Spleen (tissue), 11 donors: ENCODE measurements around the gene TMCC3. TPM values are rescaled to one million over a fixed set of nuclear protein-coding genes. Genes with fewer than 3 reads are reported as not detected.

Experiments used
- DNase-seq: peaks from one replicate; pipeline ENCODE4 v3.0.0-alpha.2; 2020
- H3K27ac ChIP-seq, 8 donors: fragments of 200-600 bp; sonication (generic) in 7 of 8; 1 replicate in 4 of 8; 2 replicates in 4 of 8; pipeline versions ENCODE4 v1.5.0 to v1.8.0; 2016 to 2021; ENCODE audit warnings: inconsistent platforms in 4 of 8, mild to moderate bottlenecking in 4 of 8, moderate library complexity in 1 of 8
- H3K27me3 ChIP-seq, 7 donors: fragments of 200-600 bp; sonication (generic) in 6 of 7; replicated peaks in 1 of 7; 1 replicate in 4 of 7; 2 replicates in 3 of 7; pipeline versions ENCODE4 v1.5.0 to v1.8.0; 2016 to 2021; ENCODE audit warnings: inconsistent platforms in 3 of 7, mild to moderate bottlenecking in 1 of 7
- H3K36me3 ChIP-seq, 6 donors: fragments of 200-600 bp; sonication (generic) in 5 of 6; 1 replicate in 4 of 6; 2 replicates in 2 of 6; pipeline versions ENCODE4 v1.5.0 to v1.8.0; 2016 to 2021; ENCODE audit warnings: inconsistent platforms in 2 of 6
- H3K4me1 ChIP-seq, 6 donors: fragments of 200-600 bp; sonication (generic) in 5 of 6; 1 replicate in 3 of 6; 2 replicates in 3 of 6; pipeline versions ENCODE4 v1.5.0 to v1.8.0; 2016 to 2021; ENCODE audit warnings: inconsistent platforms in 3 of 6
- H3K4me3 ChIP-seq, 8 donors: fragments of 200-600 bp; sonication (generic) in 7 of 8; 1 replicate in 4 of 8; 2 replicates in 4 of 8; pipeline versions ENCODE4 v1.5.0 to v1.8.0; 2016 to 2021; ENCODE audit warnings: inconsistent platforms in 4 of 8, mild to moderate bottlenecking in 4 of 8, moderate library complexity in 2 of 8
- H3K9me3 ChIP-seq, 8 donors: fragments of 200-600 bp; sonication (generic) in 7 of 8; 1 replicate in 4 of 8; 2 replicates in 4 of 8; pipeline versions ENCODE4 v1.5.0 to v1.8.0; 2016 to 2021; ENCODE audit warnings: inconsistent platforms in 4 of 8
- POLR2A ChIP-seq, 3 donors: fragments of 450-650 bp; IDR thresholded peaks; one replicate each; pipeline ENCODE4 v1.5.1; 2017; ENCODE audit warnings: antibody characterized with exemption in 3 of 3, mild to moderate bottlenecking in 1 of 3
- POLR2AphosphoS5 ChIP-seq, 3 donors: sonication (generic); formaldehyde crosslinking; IDR thresholded peaks; one replicate each; pipeline ENCODE4 v1.5.1; 2017; ENCODE audit warnings: antibody characterized with exemption in 3 of 3
- WGBS, 5 donors: extraction: QIAGEN DNeasy Blood & Tissue Kit in 3 of 5; methylation state at CpG; one replicate each; pipeline versions ENCODE4 v1.1.5 to v1.1.7; 2013 to 2018; 5-methylcytosine and 5-hydroxymethylcytosine counted together
- intact Hi-C: fragments of 100-400 bp; cut with DNase I; formaldehyde crosslinking; loops from one replicate; pipeline ENCODE4 v1.15.0; 2023; ENCODE audit warnings: low total_unique reads
- polyA plus RNA-seq, 3 donors: library from polyadenylated mRNA; stranded (reverse); fragments of 200-250 nt; gene quantifications; one replicate each; pipeline ENCODE4 v1.2.1, GENCODE V29; 2013
- total RNA-seq, 7 donors: library from RNA; depleted of rRNA in 3 of 7; stranded (reverse); fragments of >200 nt in 3 of 7; fragmentation: NEBNext Ultra II Directional in 4 of 7; extraction: Animal tissue kit (Norgen Biotek cat#: 25700) in 4 of 7; gene quantifications; one replicate each; pipeline versions ENCODE4 v1.1.0 to v1.2.1, GENCODE V29; 2016 to 2021
- TF ChIP-seq, protein P1 (sequence below), 11 experiments: fragments of 200-600 bp in 7 of 11; fragments of 450-650 bp in 4 of 11; sonication (generic) in 4 of 11; IDR thresholded peaks in 8 of 11; conservative IDR thresholded peaks in 3 of 11; 1 replicate in 7 of 11; 2 replicates in 4 of 11; pipeline versions ENCODE4 v1.4.0 to v1.8.0; 2016 to 2021; ENCODE audit warnings: antibody characterized with exemption in 11 of 11, inconsistent platforms in 4 of 11, mild to moderate bottlenecking in 1 of 11
- donor health status: healthy with polysubstance abuse.
- donor health status: DM: no; HTN: no; CAD: no; lungs with moderate emphysema.
- donor health status: DM: no; HTN: no; CAD: no.
- donor health status: Bipolar disorder and iron deficiency.
- donor health status: healthy.
- donor health status: DM: no; HTN: no; CAD: no.
- donor health status: DM: yes; HTN: yes; CAD: no.

Gene TMCC3
- total and polyA plus RNA-seq, 10 donors, result 2.9 to 41.3 (median 27.7) TPM

DNA sequence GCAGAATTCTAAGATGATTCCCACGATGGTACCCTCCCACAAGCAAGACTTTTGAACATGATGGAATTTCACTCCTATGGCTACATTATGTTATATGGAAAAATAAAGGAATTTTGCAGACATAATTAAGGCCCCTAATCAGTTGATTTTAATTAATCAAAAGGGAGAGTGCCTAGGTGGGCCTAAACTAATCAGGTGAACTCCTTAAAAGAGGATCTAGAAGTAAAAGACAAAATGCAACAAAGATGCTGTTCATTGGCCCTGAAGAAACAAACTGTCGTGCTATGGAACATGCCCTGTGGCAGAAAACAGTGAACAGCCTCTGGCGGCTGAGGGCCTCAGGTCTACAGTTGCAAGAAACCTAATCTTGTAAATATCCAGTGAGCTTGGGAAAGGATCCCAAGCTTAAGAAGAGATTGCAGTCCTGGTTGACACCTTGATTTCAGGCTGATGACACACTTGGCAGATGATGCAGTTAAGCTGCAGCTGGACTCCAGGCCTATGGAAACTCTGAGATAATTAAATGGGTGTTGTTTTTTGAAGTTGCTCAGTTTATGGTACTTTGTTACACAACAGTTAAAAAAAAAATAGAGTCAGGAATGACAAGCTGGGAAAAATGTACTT, 13.8 kb downstream of the TMCC3 start:
- TF ChIP-seq, protein P1, sequence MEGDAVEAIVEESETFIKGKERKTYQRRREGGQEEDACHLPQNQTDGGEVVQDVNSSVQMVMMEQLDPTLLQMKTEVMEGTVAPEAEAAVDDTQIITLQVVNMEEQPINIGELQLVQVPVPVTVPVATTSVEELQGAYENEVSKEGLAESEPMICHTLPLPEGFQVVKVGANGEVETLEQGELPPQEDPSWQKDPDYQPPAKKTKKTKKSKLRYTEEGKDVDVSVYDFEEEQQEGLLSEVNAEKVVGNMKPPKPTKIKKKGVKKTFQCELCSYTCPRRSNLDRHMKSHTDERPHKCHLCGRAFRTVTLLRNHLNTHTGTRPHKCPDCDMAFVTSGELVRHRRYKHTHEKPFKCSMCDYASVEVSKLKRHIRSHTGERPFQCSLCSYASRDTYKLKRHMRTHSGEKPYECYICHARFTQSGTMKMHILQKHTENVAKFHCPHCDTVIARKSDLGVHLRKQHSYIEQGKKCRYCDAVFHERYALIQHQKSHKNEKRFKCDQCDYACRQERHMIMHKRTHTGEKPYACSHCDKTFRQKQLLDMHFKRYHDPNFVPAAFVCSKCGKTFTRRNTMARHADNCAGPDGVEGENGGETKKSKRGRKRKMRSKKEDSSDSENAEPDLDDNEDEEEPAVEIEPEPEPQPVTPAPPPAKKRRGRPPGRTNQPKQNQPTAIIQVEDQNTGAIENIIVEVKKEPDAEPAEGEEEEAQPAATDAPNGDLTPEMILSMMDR (IDR thresholded peaks at IDR 0.05 in 8 of 11, conservative IDR thresholded peaks at IDR 0.05 in 3 of 11), result no peak
- no peak for TF ChIP-seq POLR2A (IDR thresholded peaks at IDR 0.05)
- no peak for TF ChIP-seq POLR2AphosphoS5 (IDR thresholded peaks at IDR 0.05)
- Histone ChIP-seq H3K9me3 (no peaks in the 10 kb centered on the region), H3K27me3 (no peaks in the 10 kb centered on the region), H3K36me3 (no peaks in the 10 kb centered on the region), H3K4me1 (peaks cover 0 to 36% (median 6%) of the 10 kb centered on the region in 6 donors), H3K27ac (no peak overlapping the region), H3K4me3 (no peak overlapping the region)
- 78 to 89% (median 82%) methylated on average over 3 of the region's 3 CpGs for WGBS, 5 donors
- intact Hi-C loops, result no loop called here
- DNase-seq, result no peak

DNA sequence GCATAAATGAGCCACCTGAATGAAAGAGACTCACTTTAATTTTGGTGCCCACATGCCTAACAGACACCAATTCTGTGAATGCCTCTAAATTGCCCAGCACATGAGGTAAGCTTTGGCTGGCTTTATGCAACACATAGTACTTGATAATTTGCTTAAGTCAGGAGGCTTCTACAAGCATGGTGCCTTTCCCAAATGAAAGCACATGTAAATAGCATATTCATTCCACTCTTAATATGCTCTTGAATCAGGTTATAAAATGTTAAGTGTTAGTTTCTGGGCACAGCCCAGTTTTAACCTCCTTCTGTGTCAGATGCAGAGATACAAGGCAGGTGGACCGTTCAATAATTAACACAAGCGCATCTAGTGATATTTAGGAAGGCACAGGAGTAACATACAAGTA, 15.6 kb downstream of the TMCC3 start:
- H3K27me3 ChIP-seq, result no peaks in the 10 kb centered on the region
- TF ChIP-seq, protein P1 (IDR thresholded peaks at IDR 0.05 in 8 of 11, conservative IDR thresholded peaks at IDR 0.05 in 3 of 11), result no peak
- TF ChIP-seq POLR2A (IDR thresholded peaks at IDR 0.05), result no peak
- no peak for TF ChIP-seq POLR2AphosphoS5 (IDR thresholded peaks at IDR 0.05)
- 88 to 92% (median 92%) methylated on average over 2 of the region's 2 CpGs for WGBS, 5 donors
- H3K36me3 ChIP-seq, result no peaks in the 10 kb centered on the region
- intact Hi-C loops, result no loop called here
- no peaks in the 10 kb centered on the region for H3K9me3 ChIP-seq
- peaks cover 0 to 26% (median 5%) of the 10 kb centered on the region in 6 donors for H3K4me1 ChIP-seq
- H3K4me3 ChIP-seq, result no peak overlapping the region
- DNase-seq, result no peak
- no peak overlapping the region for H3K27ac ChIP-seq

DNA sequence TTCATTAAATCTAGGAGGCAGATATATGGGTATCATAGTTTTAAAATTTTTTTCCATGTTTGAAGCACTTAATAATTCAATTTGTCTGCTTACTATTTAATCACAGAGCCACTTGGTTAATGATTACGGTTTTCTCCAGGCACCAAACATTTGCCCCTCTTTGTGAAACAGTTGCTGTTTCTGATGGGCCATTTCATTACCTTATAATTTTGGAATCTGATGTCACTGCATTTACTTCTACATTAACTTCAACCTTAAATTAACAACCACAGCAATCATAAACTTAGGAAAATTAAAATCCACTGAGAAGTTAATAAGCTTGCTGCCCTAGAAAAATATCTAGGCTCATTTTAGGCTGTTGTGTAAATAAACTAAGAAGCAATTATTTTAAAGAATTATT, 17.0 kb downstream of the TMCC3 start:
- intact Hi-C loops, result no loop called here
- Histone ChIP-seq H3K4me1 (peaks cover 0 to 26% (median 5%) of the 10 kb centered on the region in 6 donors), H3K27me3 (no peaks in the 10 kb centered on the region), H3K36me3 (no peaks in the 10 kb centered on the region), H3K27ac (no peak overlapping the region), H3K9me3 (no peaks in the 10 kb centered on the region), H3K4me3 (no peak overlapping the region)
- WGBS, 5 donors, result 91 to 100% (median 98%) methylated on average over 1 of the region's 1 CpG
- DNase-seq, result no peak
- TF ChIP-seq POLR2AphosphoS5 (IDR thresholded peaks at IDR 0.05) (no peak), POLR2A (IDR thresholded peaks at IDR 0.05) (no peak)
- TF ChIP-seq, protein P1 (IDR thresholded peaks at IDR 0.05 in 8 of 11, conservative IDR thresholded peaks at IDR 0.05 in 3 of 11), result no peak

DNA sequence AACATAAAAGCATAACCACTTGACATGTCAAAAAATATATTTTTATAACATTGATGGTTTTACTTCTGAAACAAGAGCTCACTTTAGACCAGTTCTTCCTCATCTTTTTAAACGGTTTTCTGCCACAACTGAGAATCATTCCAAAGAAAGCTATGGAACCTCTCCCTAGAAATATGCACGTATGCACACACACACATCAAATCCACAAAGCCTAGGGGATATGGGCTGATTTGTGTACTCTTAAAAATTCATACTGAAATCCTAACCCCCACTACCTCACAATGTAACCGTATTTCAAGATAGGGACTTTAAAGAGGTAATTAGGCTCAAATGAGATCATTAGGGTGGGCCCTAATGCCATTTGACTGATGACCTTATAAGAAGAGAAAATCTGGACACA, 19.3 kb downstream of the TMCC3 start:
- DNase-seq, result no peak
- H3K4me3 ChIP-seq, result no peak overlapping the region
- no peaks in the 10 kb centered on the region for H3K27me3 ChIP-seq
- intact Hi-C loops, result no loop called here
- no peak for TF ChIP-seq POLR2A (IDR thresholded peaks at IDR 0.05)
- TF ChIP-seq, protein P1 (IDR thresholded peaks at IDR 0.05 in 8 of 11, conservative IDR thresholded peaks at IDR 0.05 in 3 of 11), result no peak
- no peak for TF ChIP-seq POLR2AphosphoS5 (IDR thresholded peaks at IDR 0.05)
- no peaks in the 10 kb centered on the region for H3K36me3 ChIP-seq
- peaks cover 0 to 26% (median 5%) of the 10 kb centered on the region in 6 donors for H3K4me1 ChIP-seq
- no peak overlapping the region for H3K27ac ChIP-seq
- peaks cover 0 to under 1% (median 0%) of the 10 kb centered on the region in 8 donors for H3K9me3 ChIP-seq
- 57 to 84% (median 75%) methylated on average over 3 of the region's 3 CpGs for WGBS, 5 donors
